Measurements from ENCODE around the gene NPM1.
A peak's percentile ranks its signal among the peaks of the same experiment; 100 is the strongest.

NPM1 gene

DNA sequence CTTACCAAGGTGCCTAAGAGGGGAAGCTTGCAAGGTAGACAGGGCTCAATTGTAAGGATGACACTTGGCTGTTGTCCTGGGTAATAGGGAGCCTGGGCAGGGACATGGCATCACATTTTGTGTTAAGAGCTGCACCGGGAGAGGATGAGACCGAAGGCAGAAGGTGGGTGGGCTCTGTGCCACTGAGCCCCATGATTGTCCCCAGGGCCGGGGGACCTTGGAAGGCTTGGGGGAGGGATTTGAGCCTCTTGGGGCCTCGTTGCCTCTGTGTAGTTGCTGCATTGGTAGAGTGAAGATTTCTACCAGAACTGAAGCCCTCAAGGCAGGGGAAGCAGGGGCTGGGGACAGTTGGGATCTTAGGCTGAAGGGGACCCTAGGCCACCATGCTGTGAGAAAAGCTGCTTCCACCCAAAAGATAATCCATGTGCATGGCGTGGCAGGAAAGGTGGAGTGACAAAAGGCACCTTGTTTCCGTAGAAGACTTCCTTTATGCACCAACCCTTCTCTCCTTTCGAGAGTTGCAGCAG is 43.7 kb downstream of the NPM1 start:
- DNase-seq: no peak

DNA sequence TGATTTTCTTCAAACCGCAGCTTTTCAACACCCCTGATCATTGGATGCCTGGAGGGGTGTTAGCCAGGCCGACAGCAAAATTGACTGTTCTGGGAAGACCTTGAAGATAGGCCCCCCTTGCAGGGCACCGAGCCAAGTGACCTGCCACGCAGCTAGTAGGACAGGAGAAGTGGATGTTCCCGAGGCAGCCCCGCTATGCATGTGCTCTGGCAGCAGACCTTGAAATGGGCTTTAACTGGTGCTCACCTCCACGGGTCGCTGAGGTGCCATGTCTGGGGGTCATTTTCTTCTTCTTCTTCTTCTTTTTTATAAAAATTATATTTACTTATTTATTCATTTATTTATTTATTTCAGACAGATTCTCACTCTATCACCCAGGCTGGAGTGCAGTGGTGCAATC is 44.4 kb downstream of the NPM1 start:
- no peak for DNase-seq

DNA sequence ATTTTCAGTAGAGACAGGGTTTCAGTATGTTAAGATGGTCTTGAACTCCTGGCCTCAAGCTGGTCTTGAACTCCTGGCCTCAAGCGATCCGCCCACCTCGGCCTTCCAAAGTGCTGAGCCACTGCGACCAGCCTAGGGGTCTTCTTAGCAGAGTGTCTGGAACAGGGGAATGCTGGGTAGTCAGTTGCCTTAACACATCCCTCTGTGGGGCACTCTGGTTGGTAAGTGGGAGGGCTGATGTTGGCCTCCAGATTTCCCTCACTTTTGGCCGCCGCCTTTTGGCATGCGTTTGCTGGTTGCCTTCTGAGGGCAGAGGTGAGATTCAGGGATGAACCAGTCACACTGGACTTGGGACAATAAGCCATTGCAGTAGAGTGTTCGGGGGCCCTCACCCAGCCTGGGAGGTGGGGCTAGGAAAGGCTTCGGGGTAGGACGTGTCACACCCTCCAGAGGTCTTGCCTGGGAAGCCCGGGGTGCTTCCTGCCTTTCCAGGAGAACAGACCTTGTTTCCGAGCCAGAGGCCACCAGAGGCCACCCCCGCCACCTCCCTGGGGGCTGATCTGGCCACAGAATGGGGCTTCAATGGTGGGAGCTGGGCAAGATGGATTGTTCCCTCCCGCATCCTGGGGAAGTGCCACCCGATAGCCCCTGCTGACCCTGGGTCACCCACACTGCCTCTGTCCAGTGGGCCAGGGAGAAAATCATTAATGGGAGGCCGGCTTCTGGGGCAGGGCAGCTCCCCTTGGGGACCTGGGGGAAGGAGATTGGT is 45.1 kb downstream of the NPM1 start:
- no peak for DNase-seq

DNA sequence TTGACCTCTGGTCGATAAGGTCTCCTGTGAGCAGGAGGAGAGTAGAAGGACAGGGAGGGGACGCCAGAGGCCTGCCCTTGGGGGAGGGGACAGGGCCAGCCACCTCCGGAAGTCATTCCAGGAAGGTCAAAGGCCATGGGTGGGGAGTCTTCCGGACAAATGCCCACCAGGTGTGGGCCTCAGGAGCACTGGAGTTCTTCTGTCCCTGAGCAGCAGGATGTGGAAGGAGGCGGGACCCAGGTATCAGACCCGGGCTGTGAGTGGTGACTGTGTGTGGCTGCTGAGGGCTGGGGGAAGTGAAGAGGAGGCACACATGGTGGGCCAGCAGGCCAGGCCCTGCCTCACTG is 45.7 kb downstream of the NPM1 start:
- no peak for DNase-seq

DNA sequence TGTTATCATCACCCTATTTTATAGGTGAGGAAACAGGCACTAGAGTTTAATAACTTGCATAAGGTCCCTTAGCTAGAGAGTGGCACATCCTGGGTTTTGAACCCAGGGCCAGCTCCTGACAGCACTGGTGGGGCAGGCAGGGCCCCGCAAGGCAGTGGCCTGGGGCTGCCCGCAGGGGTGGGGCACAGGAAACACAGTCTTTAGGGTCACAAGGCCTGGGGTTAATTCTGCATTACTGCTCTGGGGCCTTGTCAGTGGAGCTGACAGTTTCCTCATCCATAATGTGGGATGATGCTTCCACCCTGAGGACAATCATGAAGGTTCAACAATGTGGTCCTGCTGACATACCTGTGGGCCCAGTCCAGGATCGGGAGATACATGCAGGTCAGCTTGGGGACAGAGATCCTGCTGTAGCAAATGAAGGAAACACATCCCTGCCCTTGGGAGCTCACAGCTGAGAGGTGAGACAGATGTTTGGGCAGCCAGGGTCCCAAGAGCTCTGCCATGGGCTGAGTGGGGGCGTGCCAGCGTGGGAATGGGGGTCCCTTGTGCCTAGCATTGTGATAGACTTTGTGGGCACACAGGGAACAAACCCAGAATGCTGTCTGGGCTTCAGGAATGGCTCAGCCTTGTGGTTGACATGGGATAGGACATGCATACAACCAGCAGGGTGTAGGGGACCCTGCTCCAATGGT is 46.5 kb downstream of the NPM1 start:
- DNase-seq: no peak

DNA sequence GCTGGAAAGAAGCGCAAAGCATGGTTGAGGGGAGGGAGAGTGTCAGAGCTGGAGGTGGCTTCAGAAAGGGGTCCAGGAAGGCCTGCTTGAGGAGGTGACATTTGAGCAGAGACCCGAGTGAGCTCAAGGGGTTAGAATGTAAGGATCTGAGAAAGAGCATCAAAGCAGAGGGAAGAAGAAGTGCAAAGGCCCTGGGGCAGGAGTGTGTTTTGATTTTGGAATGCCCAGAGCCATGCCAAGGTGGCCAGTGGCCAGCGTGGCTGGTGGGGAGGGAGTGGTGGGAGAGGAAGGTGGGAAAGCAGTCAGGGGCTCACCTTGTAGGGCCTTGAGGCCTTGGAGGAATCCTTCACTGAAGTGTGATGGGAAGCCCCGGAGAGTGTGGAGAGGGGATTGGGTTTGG is 47.2 kb downstream of the NPM1 start:
- DNase-seq: no peak

DNA sequence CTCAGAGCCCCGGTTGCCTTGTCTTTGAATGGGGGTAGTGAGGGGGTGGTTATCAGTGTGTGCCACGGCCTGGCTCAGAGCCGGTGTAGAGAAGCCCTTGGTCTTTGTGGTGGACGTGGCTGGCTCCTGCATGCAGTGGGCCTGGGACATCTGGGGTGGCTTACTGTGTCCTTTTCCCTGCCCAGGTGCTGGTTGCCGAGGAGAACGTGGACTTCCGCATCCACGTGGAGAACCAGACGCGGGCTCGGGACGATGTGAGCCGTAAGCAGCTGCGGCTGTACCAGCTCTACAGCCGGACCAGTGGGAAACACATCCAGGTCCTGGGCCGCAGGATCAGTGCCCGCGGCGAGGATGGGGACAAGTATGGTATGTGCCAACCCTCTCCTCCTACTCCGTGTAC is 48.3 kb downstream of the NPM1 start:
- no peak for DNase-seq

DNA sequence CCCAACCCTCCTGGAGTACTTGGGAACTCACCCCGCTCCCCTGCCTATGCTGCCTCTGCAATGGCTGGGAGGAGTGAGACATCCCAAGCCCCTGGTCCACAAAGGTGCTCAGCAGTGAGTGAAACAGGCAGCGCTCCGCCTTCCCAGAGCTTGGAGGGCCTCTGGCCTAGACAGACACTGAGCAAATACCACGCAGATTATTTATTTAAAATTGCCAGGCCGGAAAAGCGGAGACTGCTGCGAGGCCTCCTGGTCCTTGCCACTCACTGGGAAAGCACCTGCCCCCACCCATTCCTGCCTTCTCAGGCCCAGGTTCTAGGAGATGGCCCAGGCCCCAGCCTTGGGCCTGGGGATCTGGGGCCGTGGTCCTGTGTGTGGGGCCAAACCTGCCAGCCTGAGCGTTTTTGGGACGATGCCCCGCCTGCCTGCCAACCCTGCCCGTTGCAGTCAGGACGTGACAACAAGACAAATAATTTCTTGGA is 49.2 kb downstream of the NPM1 start:
- DNase-seq: no peak

DNA sequence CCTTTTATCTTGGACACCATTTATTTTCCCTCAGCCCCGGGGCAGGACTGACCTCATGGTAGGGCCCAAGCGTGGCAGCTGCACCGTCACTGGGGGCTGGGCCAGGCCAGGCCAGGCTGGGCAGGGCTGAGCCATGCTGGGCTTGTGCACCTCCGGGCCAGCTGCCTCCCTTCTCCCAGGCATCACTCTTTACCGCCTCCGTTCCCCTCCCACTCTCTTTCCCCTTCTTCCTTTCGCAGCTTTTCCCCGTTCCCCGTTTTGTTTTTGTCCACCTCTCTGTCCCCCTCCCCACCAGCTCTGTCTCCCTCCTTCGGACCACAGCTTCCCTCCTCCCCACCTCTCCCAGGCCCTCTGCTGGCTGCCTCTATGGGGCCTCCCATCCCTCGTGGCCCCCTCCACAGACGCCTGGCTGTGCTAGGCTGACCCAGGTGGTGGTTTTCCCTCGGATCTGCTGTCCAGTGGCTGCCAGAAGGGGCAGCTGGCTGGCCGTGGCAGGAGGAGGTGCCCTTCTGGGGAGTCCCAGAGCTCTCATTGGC is 49.7 kb downstream of the NPM1 start:
- no peak for DNase-seq

DNA sequence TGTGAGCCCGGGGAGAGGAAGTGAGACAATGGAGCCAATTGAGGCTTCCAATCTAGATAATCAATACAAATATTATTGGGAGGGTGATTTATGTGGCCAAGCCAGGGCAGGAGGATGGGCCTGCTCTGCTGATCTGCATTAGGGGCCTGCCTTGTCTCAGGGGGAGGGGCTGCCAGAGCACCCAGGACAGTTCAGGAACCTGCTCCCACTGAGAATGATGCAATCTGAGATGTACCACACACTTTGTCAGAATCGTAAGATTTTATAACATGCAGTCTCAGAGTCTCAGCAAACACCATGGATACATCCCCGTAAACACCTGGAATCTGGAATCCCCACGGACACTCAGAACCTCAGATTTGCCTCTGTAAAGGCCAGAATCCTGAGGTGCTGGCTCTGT is 51.1 kb downstream of the NPM1 start:
- DNase-seq: no peak

DNA sequence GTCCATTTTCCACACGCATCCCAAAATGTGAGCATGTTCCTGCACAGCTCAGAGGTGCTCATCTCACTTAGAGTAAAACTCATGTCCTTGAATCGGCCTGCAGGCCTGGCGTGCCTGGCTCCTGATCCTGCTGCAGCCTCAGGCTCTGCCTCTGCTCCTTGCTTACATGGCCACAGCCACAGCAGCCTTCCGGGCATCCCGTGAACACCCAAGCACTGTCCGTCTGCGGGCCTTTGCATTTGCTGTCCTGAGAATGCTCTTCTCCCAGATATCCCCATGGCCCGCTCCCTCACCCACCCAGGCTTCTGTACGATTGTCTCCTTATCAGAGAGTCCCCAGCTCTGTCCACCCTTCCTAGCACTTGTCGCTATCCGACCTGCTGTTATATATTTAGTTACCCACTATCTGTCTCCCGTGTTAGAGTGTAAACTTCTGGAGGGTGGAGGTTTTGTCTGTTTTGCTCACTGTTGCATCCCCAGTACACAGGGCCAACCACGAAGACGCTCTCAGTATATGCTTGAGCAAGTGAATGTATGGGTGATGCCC is 53.7 kb downstream of the NPM1 start:
- DNase-seq: no peak

DNA sequence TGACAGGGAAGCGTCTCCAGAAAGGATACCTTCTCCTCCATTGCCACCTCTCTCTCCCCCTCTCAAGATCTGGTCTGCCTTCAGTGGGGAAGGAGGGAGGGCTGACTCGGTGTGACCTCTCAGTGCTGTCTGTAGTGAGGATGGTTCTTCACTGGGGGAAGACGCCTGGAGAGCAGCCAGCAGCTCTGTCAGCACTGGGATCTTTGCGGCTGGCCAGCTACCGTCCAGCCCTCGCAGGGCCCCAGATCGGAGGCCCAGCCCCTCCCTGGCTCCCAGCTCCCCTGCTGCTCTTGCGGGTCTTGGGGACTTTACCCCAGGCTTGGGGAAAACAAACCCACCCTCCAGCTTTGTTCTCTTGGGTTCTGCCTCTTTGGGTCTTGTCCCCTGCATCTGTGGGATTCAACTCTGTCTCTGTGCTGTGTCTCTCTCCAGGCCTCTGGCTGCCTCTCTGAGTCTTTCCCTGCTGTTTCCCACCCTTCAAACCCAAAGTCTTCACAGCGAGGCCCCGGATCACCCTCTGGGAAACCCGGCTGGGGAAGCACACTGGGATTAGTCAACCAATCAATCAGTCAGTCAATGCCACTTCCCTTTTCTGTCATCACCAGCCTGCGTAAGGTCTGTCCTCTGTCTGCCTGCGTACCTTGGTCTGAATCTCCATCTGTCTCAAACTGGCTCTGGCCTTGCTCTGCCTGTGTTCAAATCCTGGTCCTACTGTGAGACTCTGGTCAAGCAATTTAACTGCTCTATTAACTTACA is 54.8 kb downstream of the NPM1 start:
- DNase-seq: no peak

DNA sequence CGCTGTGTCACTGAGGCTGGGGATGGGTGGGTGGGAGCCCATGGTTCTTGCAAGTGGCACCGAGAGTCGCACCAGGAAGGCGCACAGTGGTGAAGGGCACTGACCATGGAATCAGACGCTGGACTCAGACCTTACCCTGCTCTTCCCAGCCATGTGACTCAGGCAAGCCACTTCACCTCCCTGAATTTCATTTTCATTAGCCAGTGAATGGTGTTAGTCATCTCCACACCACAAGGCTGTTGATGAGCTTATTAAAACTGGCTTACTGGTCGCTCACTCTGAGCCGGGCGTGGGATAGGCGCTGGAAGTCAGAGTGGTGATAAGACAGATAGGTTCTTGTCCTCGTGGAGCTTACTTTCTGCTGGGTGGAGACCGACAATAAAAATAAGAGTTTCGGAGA is 56.9 kb downstream of the NPM1 start:
- DNase-seq: no peak

DNA sequence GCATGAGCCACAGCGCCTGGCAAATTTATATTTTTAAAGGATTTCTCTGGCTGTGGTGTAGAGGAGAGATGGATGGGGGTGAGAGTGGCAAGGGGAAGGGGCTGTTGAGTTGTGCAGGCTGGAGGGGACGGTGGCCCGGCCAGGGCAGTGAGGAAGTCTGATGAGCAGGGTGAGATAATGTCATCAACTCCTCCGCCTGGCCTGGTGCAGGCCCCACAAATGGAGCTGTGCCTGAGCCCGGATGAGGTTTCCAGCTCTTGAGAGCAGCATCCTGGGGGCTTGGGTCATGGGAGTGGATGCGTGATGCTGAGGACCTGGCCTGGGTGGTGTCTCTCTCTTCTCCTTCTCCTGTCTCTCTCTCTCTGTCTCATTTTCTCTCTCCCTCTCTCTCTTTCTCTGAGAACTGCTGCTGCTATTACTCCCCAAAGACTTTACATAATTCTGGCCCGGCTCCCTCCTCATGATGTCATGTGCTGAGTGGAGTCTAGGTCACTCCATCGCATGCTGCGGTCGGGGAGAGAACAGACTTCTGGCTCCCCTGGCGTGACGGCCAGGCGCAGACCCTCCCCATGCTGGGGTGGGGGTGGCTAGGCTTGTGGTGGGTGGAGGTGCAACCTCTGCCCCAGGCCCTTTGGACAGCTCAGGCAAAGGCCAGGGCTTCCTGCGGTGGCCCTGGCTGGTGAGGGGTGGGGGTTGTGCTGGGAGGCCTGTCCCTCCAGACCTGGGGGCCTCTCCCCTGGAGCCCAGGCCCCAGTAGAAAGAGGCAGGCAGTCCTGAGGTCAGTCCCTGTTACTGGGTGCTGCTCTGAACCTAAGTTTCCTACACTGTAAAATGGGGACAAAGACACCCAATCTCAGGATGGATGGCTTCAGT is 58.2 kb downstream of the NPM1 start:
- DNase-seq: no peak

DNA sequence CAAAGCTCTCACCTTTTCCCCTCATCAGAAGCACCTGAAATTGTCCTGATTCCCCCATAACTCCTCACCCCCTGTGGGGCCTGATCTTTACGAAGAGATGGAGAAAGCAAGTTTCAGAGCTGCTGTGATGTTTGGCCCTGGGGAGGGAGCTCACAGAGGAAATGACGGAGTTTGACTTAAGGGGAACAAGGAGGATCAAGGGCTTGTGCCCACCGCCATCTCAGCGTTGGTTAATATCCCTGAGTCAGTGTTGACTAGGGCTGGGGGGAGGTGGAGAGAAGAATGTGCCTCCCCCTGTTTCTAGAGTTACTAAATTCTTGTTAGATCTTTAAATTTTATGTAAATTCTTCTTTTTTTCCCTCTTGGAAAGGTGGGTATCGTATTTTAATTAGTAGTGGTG is 59.6 kb downstream of the NPM1 start:
- DNase-seq: no peak

DNA sequence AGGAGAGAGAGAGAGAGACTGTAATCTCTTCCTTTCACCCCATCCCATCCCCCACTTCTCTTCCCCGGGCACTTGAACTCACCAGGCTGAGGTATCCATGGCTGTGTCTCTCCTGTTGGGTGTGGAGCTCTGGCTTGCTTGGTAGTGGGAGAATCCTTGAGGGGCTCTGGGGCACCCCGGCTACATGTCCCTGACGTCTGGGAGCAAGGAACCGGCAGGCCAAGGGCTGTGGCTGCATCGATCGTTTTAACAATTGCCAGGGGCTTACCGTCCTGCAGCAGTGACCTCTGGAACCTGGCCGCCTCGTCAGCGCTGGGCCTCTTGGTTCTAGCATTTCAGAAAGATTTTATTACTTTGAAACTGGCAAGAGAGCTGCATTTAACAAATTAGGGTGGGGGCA is 61.8 kb downstream of the NPM1 start:
- no peak for DNase-seq

DNA sequence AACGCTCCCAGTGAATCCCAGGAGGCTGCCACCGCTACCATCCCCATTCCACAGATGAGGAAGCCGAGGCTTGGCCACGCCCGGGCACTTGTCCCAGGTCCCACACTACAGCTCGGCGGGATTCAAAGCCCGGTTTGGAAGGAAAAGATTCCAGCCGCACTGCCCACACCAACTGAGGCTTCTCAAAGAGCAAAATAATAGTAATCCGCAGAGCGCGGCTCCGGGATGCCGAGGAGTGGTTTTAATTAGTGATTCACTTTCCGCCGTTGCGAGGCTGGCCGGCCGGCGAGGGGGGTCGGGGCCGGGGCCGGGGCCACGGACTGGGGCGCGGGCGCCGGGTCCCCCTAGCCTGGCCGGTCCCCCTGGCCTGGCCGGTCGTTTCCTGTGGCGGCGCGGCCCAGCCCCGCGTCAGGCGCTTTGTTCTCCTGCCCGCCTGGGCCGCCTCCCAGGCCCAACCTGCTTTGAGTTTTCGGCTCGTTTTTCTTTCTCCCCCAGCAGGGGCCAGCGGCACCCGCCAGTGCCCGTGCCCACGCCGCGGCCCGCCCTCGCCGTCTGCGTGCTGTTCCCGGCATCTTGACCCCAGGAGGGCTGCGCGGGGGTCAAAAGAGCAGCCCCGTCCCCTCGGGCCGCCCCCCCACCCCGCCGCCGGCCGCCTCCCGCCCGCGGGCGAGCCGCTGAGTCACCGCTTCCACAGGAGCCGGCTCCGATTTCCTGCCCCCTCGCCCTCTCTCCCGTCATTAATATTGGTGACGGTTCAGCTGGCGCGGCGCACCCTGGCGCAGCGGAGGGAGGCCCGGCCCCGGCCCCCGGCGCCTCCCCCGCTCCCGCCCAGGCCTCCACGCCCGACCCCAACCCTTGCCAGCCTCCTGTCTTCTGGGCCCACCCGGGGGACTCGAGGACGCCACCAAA is 63.0 kb downstream of the NPM1 start:
- peak; percentile 11 for DNase-seq

DNA sequence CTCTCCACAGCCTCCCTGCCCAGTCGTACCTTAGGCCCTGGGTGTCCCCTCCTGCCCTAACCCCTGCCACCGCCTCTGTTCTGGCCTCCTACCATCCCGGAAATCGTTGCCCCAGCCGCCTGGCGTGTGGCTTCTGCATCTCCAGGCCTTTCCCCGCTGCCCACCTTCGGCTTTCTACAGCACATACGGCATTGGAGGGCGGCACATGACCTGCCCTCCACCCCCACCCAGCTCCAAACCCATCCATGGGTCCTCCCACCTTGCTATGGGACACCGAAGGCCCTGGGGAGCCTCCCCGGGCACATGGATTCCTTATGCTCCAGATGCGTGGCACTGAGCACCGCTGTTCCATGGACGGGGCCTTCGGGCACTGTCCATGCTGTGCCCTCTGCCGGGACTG is 63.8 kb downstream of the NPM1 start:
- no peak for DNase-seq

DNA sequence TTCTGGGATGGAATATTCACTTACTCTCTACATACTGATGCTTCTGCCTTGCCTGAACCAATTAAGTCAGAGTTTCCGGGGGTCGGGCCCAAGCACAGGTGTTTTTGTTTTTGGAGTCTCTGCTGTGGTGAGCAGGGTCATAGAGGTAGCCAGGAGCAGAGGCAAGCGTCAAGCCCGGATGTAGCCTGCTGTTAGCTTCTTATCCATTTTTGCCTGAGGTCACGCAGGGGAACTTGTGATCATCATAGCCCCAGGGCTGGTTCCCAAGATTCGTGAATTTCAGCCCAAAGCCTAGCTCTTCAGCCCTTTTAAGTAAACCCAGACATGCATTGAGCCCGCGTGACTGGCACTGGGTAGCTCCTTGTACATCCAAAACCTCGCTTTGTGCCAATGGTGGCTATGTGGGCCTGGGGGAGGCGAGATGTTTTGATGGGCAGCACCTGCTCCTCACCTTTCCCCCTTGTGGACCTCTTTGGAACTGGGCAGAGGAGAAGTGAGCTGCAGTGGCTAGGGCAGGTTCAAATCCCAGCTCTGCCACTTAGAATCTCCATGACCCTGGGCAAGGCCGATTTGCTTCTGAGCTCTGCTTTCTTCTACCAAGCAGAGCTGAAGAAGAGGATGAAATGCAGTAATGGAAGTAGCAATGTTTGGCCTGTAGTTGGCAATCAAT is 65.5 kb downstream of the NPM1 start:
- DNase-seq: no peak

DNA sequence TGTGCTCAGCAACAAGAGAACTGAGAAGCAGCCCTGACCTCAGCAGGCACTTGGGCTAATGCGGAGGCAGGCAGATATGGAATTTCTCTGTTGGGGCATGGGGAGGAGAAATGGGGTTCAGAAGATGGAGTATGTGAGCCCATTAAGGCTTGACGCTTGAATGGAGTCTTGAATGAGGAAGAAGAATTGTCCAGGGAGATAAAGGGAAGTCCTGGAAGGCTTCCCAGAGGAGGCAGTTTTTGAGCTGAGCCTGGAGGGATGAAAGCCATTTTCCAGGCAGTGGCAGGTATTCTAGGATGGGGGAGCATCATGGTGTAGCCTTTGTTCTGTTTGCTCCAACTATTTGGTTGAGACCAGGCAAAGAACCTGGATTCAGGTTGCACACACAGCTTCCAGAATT is 66.3 kb downstream of the NPM1 start:
- no peak for DNase-seq
